ENCODE measurements around the gene SPACA7.

Gene SPACA7

GRCh38 chr13:112445411-112446271, 69.5 kb downstream of the SPACA7 start:
- H3K27me3 ChIP-seq (ENCODE audit: insufficient read depth, low read length, poor library complexity, severe bottlenecking) = no peaks in the 10 kb centered on the region

GRCh38 chr13:112446347-112446861, 70.2 kb downstream of the SPACA7 start:
- Histone ChIP-seq H3K9me3 (ENCODE audit: insufficient read depth, low read depth, low read length) (no peaks in the 10 kb centered on the region), H3K36me3 (ENCODE audit: insufficient read depth, low read length) (no peaks in the 10 kb centered on the region), H3K4me2 (ENCODE audit: low read depth, low read length, poor library complexity, severe bottlenecking) (no peak overlapping the region), H3K9ac (ENCODE audit: low read depth, low read length, poor library complexity, severe bottlenecking) (no peak overlapping the region), H3K27me3 (ENCODE audit: insufficient read depth, low read length, poor library complexity, severe bottlenecking) (no peaks in the 10 kb centered on the region), H3K4me1 (ENCODE audit: insufficient read depth, low read length, poor library complexity, severe bottlenecking) (no peaks in the 10 kb centered on the region), H3K9me2 (replicated peaks; ENCODE audit: low read depth, low read length) (no peaks in the 10 kb centered on the region), H4K20me1 (ENCODE audit: insufficient read depth, low read length, poor library complexity, severe bottlenecking) (no peaks in the 10 kb centered on the region), H3K79me2 (ENCODE audit: insufficient read depth, low read length) (no peaks in the 10 kb centered on the region), H3F3A (ENCODE audit: low read depth) (no peaks in the 10 kb centered on the region), H3K4me3 (ENCODE audit: low read length, poor library complexity, severe bottlenecking) (no peak overlapping the region), H2AFZ (ENCODE audit: low read length) (no peak overlapping the region)
- TF ChIP-seq CTCF (conservative IDR thresholded peaks at IDR 0.05; ENCODE audit: low read length) (no peak), EZH2phosphoT487 (IDR thresholded peaks at IDR 0.05; ENCODE audit: borderline replicate concordance) (no peak)

More at GRCh38 chr13:112445411-112446271, 69.5 kb downstream of the SPACA7 start:
- Histone ChIP-seq H3K9ac (ENCODE audit: low read depth, low read length, poor library complexity, severe bottlenecking) (no peak overlapping the region), H3K9me2 (replicated peaks; ENCODE audit: low read depth, low read length) (no peaks in the 10 kb centered on the region), H3K4me1 (ENCODE audit: insufficient read depth, low read length, poor library complexity, severe bottlenecking) (no peaks in the 10 kb centered on the region), H2AFZ (ENCODE audit: low read length) (no peak overlapping the region), H3K4me3 (ENCODE audit: low read length, poor library complexity, severe bottlenecking) (no peak overlapping the region), H3K9me3 (ENCODE audit: insufficient read depth, low read depth, low read length) (no peaks in the 10 kb centered on the region), H4K20me1 (ENCODE audit: insufficient read depth, low read length, poor library complexity, severe bottlenecking) (no peaks in the 10 kb centered on the region), H3K4me2 (ENCODE audit: low read depth, low read length, poor library complexity, severe bottlenecking) (no peak overlapping the region), H3K79me2 (ENCODE audit: insufficient read depth, low read length) (no peaks in the 10 kb centered on the region), H3K36me3 (ENCODE audit: insufficient read depth, low read length) (no peaks in the 10 kb centered on the region), H3F3A (ENCODE audit: low read depth) (no peaks in the 10 kb centered on the region)
- TF ChIP-seq CTCF (conservative IDR thresholded peaks at IDR 0.05; ENCODE audit: low read length) = no peak
- TF ChIP-seq EZH2phosphoT487 (IDR thresholded peaks at IDR 0.05; ENCODE audit: borderline replicate concordance) = no peak

GRCh38 chr13:112446867-112447266, 70.7 kb downstream of the SPACA7 start:
- H3K4me3 ChIP-seq (ENCODE audit: low read length, poor library complexity, severe bottlenecking) = no peak overlapping the region
- no peaks in the 10 kb centered on the region for H3F3A ChIP-seq (ENCODE audit: low read depth)
- no peaks in the 10 kb centered on the region for H3K36me3 ChIP-seq (ENCODE audit: insufficient read depth, low read length)
- TF ChIP-seq CTCF (conservative IDR thresholded peaks at IDR 0.05; ENCODE audit: low read length) = no peak
- TF ChIP-seq EZH2phosphoT487 (IDR thresholded peaks at IDR 0.05; ENCODE audit: borderline replicate concordance) = no peak
- H3K9ac ChIP-seq (ENCODE audit: low read depth, low read length, poor library complexity, severe bottlenecking) = no peak overlapping the region
- H4K20me1 ChIP-seq (ENCODE audit: insufficient read depth, low read length, poor library complexity, severe bottlenecking) = no peaks in the 10 kb centered on the region
- H3K79me2 ChIP-seq (ENCODE audit: insufficient read depth, low read length) = no peaks in the 10 kb centered on the region
- no peaks in the 10 kb centered on the region for H3K9me3 ChIP-seq (ENCODE audit: insufficient read depth, low read depth, low read length)
- H3K4me2 ChIP-seq (ENCODE audit: low read depth, low read length, poor library complexity, severe bottlenecking) = no peak overlapping the region
- no peaks in the 10 kb centered on the region for H3K27me3 ChIP-seq (ENCODE audit: insufficient read depth, low read length, poor library complexity, severe bottlenecking)
- no peaks in the 10 kb centered on the region for H3K9me2 ChIP-seq (replicated peaks; ENCODE audit: low read depth, low read length)
- H2AFZ ChIP-seq (ENCODE audit: low read length) = no peak overlapping the region
- no peaks in the 10 kb centered on the region for H3K4me1 ChIP-seq (ENCODE audit: insufficient read depth, low read length, poor library complexity, severe bottlenecking)
